ENCODE measurements around the gene ZNF664.

Gene ZNF664

DNA sequence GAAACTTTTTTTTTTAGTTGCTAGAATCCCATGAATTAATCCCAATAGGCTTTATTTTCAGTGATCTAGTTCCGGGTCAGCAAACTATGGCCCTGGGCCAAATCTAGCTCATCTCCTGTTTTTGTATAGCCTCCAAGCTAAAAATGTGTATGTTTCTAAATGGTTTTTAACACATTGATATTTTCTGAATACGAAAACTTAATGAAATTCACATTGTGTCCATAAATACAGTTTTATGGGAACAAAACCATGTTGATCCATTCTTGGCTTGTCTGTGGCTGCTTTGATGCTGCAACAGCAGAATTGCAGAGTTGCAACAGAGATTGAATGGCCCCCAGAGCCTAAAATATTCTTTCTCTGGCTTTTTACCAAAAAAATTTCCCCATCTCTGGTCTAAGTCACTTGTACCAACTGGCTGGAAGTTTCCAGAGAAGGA is 47.5 kb downstream of the ZNF664 start:
- no peaks in the 10 kb centered on the region for H3K36me3 ChIP-seq (ENCODE audit: insufficient read depth)
- no peak overlapping the region for H2AFZ ChIP-seq (ENCODE audit: low read depth)
- H3K4me1 ChIP-seq (ENCODE audit: low read depth, poor library complexity, severe bottlenecking): no peaks in the 10 kb centered on the region
- no peak overlapping the region for H3K9ac ChIP-seq
- H3K27ac ChIP-seq: no peak overlapping the region
- H3K79me2 ChIP-seq (ENCODE audit: insufficient read depth, low read depth): no peaks in the 10 kb centered on the region
- H3K4me2 ChIP-seq: no peak overlapping the region
- H3K27me3 ChIP-seq (ENCODE audit: insufficient read depth, low read depth): no peaks in the 10 kb centered on the region
- no peak for TF ChIP-seq CTCF (conservative IDR thresholded peaks at IDR 0.05; ENCODE audit: low read depth, low read length)
- no peak overlapping the region for H3K4me3 ChIP-seq (IDR thresholded peaks at IDR 0.05; ENCODE audit: insufficient read depth, low read depth, low read length)
- H4K20me1 ChIP-seq (ENCODE audit: insufficient read depth): no peaks in the 10 kb centered on the region

- Histone ChIP-seq H2AFZ (ENCODE audit: low read depth) (no peak overlapping the region), H3K4me2 (no peak overlapping the region), H4K20me1 (ENCODE audit: insufficient read depth) (no peaks in the 10 kb centered on the region), H3K27ac (no peak overlapping the region), H3K27me3 (ENCODE audit: insufficient read depth, low read depth) (no peaks in the 10 kb centered on the region), H3K4me3 (IDR thresholded peaks at IDR 0.05; ENCODE audit: insufficient read depth, low read depth, low read length) (no peak overlapping the region), H3K36me3 (ENCODE audit: insufficient read depth) (no peaks in the 10 kb centered on the region), H3K9ac (no peak overlapping the region), H3K79me2 (ENCODE audit: insufficient read depth, low read depth) (no peaks in the 10 kb centered on the region), H3K4me1 (ENCODE audit: low read depth, poor library complexity, severe bottlenecking) (no peaks in the 10 kb centered on the region)
- no peak for TF ChIP-seq CTCF (conservative IDR thresholded peaks at IDR 0.05; ENCODE audit: low read depth, low read length)
Measured at GRCh38 chr12:124021007-124021406, 48.0 kb downstream of the ZNF664 start.

DNA sequence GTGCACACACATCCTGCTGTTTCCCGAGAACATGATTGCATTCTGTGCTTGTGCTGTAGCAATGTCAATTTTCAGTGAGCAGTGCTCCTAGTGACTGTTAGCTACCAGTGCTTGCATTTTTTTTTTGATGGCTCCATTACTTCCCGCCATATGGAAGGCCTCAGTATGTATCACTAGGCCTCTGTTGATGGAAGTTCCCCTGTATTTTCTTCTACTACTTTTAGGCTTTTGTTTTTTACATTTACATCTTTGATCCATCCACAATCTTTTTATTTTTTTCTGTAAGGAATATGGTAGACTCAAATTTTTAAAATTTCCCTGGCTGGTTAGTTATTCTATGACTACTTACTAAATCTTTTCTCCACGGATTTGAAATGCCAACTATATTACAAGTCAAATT is 49.1 kb downstream of the ZNF664 start:
- Histone ChIP-seq H3K36me3 (ENCODE audit: insufficient read depth) (no peaks in the 10 kb centered on the region), H3K4me2 (no peak overlapping the region), H2AFZ (ENCODE audit: low read depth) (no peak overlapping the region), H3K27ac (no peak overlapping the region), H3K27me3 (ENCODE audit: insufficient read depth, low read depth) (no peaks in the 10 kb centered on the region), H3K4me1 (ENCODE audit: low read depth, poor library complexity, severe bottlenecking) (no peaks in the 10 kb centered on the region), H3K79me2 (ENCODE audit: insufficient read depth, low read depth) (no peaks in the 10 kb centered on the region), H3K9ac (no peak overlapping the region), H4K20me1 (ENCODE audit: insufficient read depth) (no peaks in the 10 kb centered on the region), H3K4me3 (IDR thresholded peaks at IDR 0.05; ENCODE audit: insufficient read depth, low read depth, low read length) (no peak overlapping the region)
- no peak for TF ChIP-seq CTCF (conservative IDR thresholded peaks at IDR 0.05; ENCODE audit: low read depth, low read length)

- no peak for TF ChIP-seq CTCF (conservative IDR thresholded peaks at IDR 0.05; ENCODE audit: low read depth, low read length)
- H2AFZ ChIP-seq (ENCODE audit: low read depth): no peak overlapping the region
- H3K9ac ChIP-seq: no peak overlapping the region
- H3K4me2 ChIP-seq: no peak overlapping the region
- no peaks in the 10 kb centered on the region for H3K79me2 ChIP-seq (ENCODE audit: insufficient read depth, low read depth)
- H3K36me3 ChIP-seq (ENCODE audit: insufficient read depth): no peaks in the 10 kb centered on the region
- H3K4me1 ChIP-seq (ENCODE audit: low read depth, poor library complexity, severe bottlenecking): no peaks in the 10 kb centered on the region
- H3K27ac ChIP-seq: no peak overlapping the region
- H4K20me1 ChIP-seq (ENCODE audit: insufficient read depth): no peaks in the 10 kb centered on the region
- H3K4me3 ChIP-seq (IDR thresholded peaks at IDR 0.05; ENCODE audit: insufficient read depth, low read depth, low read length): no peak overlapping the region
- H3K27me3 ChIP-seq (ENCODE audit: insufficient read depth, low read depth): no peaks in the 10 kb centered on the region
Measured at GRCh38 chr12:124024263-124024678, 51.3 kb downstream of the ZNF664 start.
